ENCODE measurements around the gene NFASC. TPM values are rescaled to one million over a fixed set of nuclear protein-coding genes. Genes with fewer than 3 reads are reported as not detected.

NFASC gene
- total and polyA plus RNA-seq, 2 experiments from 2014 or later = 3.9 to 11.7 TPM

DNA sequence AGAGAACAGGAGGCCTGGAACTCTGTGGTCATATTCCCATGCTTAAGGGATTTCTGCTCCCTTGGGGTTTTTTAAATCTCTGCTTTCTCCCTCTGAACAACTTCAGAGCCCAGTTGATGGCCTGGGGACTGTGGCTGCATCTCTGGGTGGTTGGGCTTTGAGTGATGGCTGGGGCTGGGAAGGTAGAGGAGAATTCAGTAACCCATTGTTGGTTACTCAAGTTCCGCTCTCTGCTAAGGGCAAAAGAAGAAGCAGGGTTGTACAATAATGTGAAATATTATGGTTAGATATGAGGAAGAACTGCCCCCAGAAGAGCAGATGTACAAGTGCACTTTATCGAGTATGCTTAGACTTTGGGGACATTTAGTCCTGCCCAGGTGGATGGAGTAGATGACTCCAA is 100.3 kb downstream of the NFASC start:
- no peaks in the 10 kb centered on the region for H3K36me3 ChIP-seq (ENCODE audit: insufficient read depth)

More for the DNA sequence above, 100.3 kb downstream of the NFASC start:
- ATAC-seq (no peak), DNase-seq (ENCODE audit: low spot score) (no peak)
- H3K4me2 ChIP-seq = no peak overlapping the region
- H3K9me3 Mint-ChIP-seq = no peaks in the 10 kb centered on the region
- H3K36me3 Mint-ChIP-seq (ENCODE audit: low read depth) = no peaks in the 10 kb centered on the region
- no peak overlapping the region for H3K4me3 Mint-ChIP-seq
- H3K27me3 ChIP-seq (ENCODE audit: insufficient read depth) = no peaks in the 10 kb centered on the region
- no peak overlapping the region for H3K27ac ChIP-seq (ENCODE audit: low read depth)
- H3F3A ChIP-seq (replicated peaks; ENCODE audit: low read depth) = no peaks in the 10 kb centered on the region
- H3K4me1 ChIP-seq (ENCODE audit: insufficient read depth) = no peaks in the 10 kb centered on the region
- TF ChIP-seq EZH2phosphoT487 (IDR thresholded peaks at IDR 0.05; ENCODE audit: unreplicated experiment) = no peak
- no peak for TF ChIP-seq JUNB (IDR thresholded peaks at IDR 0.05; ENCODE audit: unreplicated experiment)
- TF ChIP-seq, protein P1, sequence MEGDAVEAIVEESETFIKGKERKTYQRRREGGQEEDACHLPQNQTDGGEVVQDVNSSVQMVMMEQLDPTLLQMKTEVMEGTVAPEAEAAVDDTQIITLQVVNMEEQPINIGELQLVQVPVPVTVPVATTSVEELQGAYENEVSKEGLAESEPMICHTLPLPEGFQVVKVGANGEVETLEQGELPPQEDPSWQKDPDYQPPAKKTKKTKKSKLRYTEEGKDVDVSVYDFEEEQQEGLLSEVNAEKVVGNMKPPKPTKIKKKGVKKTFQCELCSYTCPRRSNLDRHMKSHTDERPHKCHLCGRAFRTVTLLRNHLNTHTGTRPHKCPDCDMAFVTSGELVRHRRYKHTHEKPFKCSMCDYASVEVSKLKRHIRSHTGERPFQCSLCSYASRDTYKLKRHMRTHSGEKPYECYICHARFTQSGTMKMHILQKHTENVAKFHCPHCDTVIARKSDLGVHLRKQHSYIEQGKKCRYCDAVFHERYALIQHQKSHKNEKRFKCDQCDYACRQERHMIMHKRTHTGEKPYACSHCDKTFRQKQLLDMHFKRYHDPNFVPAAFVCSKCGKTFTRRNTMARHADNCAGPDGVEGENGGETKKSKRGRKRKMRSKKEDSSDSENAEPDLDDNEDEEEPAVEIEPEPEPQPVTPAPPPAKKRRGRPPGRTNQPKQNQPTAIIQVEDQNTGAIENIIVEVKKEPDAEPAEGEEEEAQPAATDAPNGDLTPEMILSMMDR (conservative IDR thresholded peaks at IDR 0.05; ENCODE audit: low read depth in 2 of 2) = no peak
- TF ChIP-seq, protein P2, sequence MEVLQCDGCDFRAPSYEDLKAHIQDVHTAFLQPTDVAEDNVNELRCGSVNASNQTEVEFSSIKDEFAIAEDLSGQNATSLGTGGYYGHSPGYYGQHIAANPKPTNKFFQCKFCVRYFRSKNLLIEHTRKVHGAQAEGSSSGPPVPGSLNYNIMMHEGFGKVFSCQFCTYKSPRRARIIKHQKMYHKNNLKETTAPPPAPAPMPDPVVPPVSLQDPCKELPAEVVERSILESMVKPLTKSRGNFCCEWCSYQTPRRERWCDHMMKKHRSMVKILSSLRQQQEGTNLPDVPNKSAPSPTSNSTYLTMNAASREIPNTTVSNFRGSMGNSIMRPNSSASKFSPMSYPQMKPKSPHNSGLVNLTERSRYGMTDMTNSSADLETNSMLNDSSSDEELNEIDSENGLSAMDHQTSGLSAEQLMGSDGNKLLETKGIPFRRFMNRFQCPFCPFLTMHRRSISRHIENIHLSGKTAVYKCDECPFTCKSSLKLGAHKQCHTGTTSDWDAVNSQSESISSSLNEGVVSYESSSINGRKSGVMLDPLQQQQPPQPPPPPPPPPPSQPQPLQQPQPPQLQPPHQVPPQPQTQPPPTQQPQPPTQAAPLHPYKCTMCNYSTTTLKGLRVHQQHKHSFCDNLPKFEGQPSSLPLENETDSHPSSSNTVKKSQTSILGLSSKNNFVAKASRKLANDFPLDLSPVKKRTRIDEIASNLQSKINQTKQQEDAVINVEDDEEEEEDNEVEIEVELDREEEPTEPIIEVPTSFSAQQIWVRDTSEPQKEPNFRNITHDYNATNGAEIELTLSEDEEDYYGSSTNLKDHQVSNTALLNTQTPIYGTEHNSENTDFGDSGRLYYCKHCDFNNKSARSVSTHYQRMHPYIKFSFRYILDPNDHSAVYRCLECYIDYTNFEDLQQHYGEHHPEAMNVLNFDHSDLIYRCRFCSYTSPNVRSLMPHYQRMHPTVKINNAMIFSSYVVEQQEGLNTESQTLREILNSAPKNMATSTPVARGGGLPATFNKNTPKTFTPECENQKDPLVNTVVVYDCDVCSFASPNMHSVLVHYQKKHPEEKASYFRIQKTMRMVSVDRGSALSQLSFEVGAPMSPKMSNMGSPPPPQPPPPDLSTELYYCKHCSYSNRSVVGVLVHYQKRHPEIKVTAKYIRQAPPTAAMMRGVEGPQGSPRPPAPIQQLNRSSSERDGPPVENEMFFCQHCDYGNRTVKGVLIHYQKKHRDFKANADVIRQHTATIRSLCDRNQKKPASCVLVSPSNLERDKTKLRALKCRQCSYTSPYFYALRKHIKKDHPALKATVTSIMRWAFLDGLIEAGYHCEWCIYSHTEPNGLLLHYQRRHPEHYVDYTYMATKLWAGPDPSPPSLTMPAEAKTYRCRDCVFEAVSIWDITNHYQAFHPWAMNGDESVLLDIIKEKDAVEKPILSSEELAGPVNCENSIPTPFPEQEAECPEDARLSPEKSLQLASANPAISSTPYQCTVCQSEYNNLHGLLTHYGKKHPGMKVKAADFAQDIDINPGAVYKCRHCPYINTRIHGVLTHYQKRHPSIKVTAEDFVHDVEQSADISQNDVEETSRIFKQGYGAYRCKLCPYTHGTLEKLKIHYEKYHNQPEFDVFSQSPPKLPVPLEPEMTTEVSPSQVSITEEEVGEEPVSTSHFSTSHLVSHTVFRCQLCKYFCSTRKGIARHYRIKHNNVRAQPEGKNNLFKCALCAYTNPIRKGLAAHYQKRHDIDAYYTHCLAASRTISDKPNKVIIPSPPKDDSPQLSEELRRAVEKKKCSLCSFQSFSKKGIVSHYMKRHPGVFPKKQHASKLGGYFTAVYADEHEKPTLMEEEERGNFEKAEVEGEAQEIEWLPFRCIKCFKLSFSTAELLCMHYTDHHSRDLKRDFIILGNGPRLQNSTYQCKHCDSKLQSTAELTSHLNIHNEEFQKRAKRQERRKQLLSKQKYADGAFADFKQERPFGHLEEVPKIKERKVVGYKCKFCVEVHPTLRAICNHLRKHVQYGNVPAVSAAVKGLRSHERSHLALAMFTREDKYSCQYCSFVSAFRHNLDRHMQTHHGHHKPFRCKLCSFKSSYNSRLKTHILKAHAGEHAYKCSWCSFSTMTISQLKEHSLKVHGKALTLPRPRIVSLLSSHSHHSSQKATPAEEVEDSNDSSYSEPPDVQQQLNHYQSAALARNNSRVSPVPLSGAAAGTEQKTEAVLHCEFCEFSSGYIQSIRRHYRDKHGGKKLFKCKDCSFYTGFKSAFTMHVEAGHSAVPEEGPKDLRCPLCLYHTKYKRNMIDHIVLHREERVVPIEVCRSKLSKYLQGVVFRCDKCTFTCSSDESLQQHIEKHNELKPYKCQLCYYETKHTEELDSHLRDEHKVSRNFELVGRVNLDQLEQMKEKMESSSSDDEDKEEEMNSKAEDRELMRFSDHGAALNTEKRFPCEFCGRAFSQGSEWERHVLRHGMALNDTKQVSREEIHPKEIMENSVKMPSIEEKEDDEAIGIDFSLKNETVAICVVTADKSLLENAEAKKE (CRISPR knock-in tag; IDR thresholded peaks at IDR 0.05) = no peak
- no peak for TF ChIP-seq NANOG (IDR thresholded peaks at IDR 0.05; ENCODE audit: borderline replicate concordance)
- TF ChIP-seq POLR2AphosphoS5 (IDR thresholded peaks at IDR 0.05; ENCODE audit: low read depth) = no peak
- TF ChIP-seq, protein P3, sequence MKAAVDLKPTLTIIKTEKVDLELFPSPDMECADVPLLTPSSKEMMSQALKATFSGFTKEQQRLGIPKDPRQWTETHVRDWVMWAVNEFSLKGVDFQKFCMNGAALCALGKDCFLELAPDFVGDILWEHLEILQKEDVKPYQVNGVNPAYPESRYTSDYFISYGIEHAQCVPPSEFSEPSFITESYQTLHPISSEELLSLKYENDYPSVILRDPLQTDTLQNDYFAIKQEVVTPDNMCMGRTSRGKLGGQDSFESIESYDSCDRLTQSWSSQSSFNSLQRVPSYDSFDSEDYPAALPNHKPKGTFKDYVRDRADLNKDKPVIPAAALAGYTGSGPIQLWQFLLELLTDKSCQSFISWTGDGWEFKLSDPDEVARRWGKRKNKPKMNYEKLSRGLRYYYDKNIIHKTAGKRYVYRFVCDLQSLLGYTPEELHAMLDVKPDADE (IDR thresholded peaks at IDR 0.05) = no peak
- TF ChIP-seq CREB1 (CRISPR knock-in tag; IDR thresholded peaks at IDR 0.05; ENCODE audit: low read depth) = no peak
- no peak for TF ChIP-seq EZH2 (IDR thresholded peaks at IDR 0.05; ENCODE audit: low read depth, unreplicated experiment)
- TF ChIP-seq STAT1 (IDR thresholded peaks at IDR 0.05; ENCODE audit: unreplicated experiment) = no peak
- no peak for TF ChIP-seq ZNF114 (CRISPR knock-in tag; IDR thresholded peaks at IDR 0.05)
- TF ChIP-seq, protein P4, sequence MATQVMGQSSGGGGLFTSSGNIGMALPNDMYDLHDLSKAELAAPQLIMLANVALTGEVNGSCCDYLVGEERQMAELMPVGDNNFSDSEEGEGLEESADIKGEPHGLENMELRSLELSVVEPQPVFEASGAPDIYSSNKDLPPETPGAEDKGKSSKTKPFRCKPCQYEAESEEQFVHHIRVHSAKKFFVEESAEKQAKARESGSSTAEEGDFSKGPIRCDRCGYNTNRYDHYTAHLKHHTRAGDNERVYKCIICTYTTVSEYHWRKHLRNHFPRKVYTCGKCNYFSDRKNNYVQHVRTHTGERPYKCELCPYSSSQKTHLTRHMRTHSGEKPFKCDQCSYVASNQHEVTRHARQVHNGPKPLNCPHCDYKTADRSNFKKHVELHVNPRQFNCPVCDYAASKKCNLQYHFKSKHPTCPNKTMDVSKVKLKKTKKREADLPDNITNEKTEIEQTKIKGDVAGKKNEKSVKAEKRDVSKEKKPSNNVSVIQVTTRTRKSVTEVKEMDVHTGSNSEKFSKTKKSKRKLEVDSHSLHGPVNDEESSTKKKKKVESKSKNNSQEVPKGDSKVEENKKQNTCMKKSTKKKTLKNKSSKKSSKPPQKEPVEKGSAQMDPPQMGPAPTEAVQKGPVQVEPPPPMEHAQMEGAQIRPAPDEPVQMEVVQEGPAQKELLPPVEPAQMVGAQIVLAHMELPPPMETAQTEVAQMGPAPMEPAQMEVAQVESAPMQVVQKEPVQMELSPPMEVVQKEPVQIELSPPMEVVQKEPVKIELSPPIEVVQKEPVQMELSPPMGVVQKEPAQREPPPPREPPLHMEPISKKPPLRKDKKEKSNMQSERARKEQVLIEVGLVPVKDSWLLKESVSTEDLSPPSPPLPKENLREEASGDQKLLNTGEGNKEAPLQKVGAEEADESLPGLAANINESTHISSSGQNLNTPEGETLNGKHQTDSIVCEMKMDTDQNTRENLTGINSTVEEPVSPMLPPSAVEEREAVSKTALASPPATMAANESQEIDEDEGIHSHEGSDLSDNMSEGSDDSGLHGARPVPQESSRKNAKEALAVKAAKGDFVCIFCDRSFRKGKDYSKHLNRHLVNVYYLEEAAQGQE (IDR thresholded peaks at IDR 0.05; ENCODE audit: unreplicated experiment) = no peak
- TF ChIP-seq ZNF331 (CRISPR knock-in tag; IDR thresholded peaks at IDR 0.05; ENCODE audit: low read depth) = no peak
- no peaks in the 10 kb centered on the region for H3K9me2 ChIP-seq (ENCODE audit: insufficient read depth)
- H3K4me3 ChIP-seq = no peak overlapping the region
- no peaks in the 10 kb centered on the region for H3K4me1 Mint-ChIP-seq
- H2AFZ ChIP-seq = no peak overlapping the region
- no peaks in the 10 kb centered on the region for H3K79me2 ChIP-seq (replicated peaks; ENCODE audit: insufficient read depth)
- H3K27me3 Mint-ChIP-seq (ENCODE audit: insufficient read depth, low read depth, poor library complexity) = peaks cover under 1% of the 10 kb centered on the region
- no peak overlapping the region for H3K27ac Mint-ChIP-seq
- H4K20me1 ChIP-seq (replicated peaks; ENCODE audit: insufficient read depth) = no peaks in the 10 kb centered on the region
